ENCODE measurements around the gene DROSHA. TPM values are rescaled to one million over a fixed set of nuclear protein-coding genes. Genes with fewer than 3 reads are reported as not detected.

Gene DROSHA
- total RNA-seq, 1 experiment from 2014 or later, result 106 TPM

GRCh38 chr5:31479706-31480105 lies 52.2 kb downstream of the DROSHA start:
- no CpG with 5 or more reads among the region's 2 CpGs for WGBS (ENCODE audit: extremely low coverage, insufficient read length, low lambda C conversion rate)
- no peak overlapping the region for H2BK120ac ChIP-seq (ENCODE audit: low read depth, low read length, poor library complexity, severe bottlenecking)
- H3K27ac Mint-ChIP-seq, result no peak overlapping the region

More at GRCh38 chr5:31479706-31480105, 52.2 kb downstream of the DROSHA start:
- Histone ChIP-seq H3K4me2 (ENCODE audit: insufficient read depth, insufficient read length, low read length) (no peak overlapping the region), H3K27ac (ENCODE audit: insufficient read length, low read depth, low read length) (no peak overlapping the region), H2BK15ac (ENCODE audit: low read depth, low read length) (no peak overlapping the region), H2BK20ac (ENCODE audit: low read depth, low read length, poor library complexity, severe bottlenecking) (no peak overlapping the region), H2BK5ac (ENCODE audit: insufficient read length, low read length) (no peak overlapping the region), H3K23me2 (ENCODE audit: insufficient read length, low read depth, low read length, poor library complexity, severe bottlenecking) (no peaks in the 10 kb centered on the region), H3K4me1 (ENCODE audit: insufficient read depth, low read length) (no peaks in the 10 kb centered on the region), H2AFZ (ENCODE audit: low read length) (no peak overlapping the region), H4K91ac (ENCODE audit: insufficient read length, low read depth, low read length) (no peak overlapping the region), H3K79me2 (ENCODE audit: insufficient read depth, low read length) (no peaks in the 10 kb centered on the region; the same call in 1 of the 2 replicates), H3K56ac (ENCODE audit: insufficient read length, low read depth, low read length) (no peak overlapping the region), H3K27me3 (ENCODE audit: insufficient read depth, low read length) (no peaks in the 10 kb centered on the region), H3K18ac (ENCODE audit: insufficient read length, low read depth, low read length) (no peak overlapping the region), H3K14ac (ENCODE audit: insufficient read depth, low read length) (no peak overlapping the region), H2AK5ac (ENCODE audit: insufficient read length, low read length) (no peak overlapping the region), H4K5ac (ENCODE audit: insufficient read length, low read depth, low read length) (no peak overlapping the region), H3K23ac (ENCODE audit: insufficient read length, low read depth, low read length) (no peak overlapping the region), H3K79me1 (ENCODE audit: insufficient read depth, low read depth, low read length, poor library complexity, severe bottlenecking) (no peaks in the 10 kb centered on the region), H3K4ac (ENCODE audit: low read depth, low read length) (no peak overlapping the region), H4K8ac (replicated peaks; ENCODE audit: insufficient read length, low read depth, low read length) (no peak overlapping the region), H2BK12ac (ENCODE audit: insufficient read length, low read depth, low read length) (no peak overlapping the region), H3K9ac (ENCODE audit: extremely low read depth, insufficient read length, low read length) (no peak overlapping the region), H4K20me1 (ENCODE audit: control insufficient read depth, insufficient read depth, insufficient read length) (no peaks in the 10 kb centered on the region), H3K9me3 (ENCODE audit: control insufficient read depth, low read depth, low read length) (no peaks in the 10 kb centered on the region), H3T11ph (ENCODE audit: low read length) (no peak overlapping the region)
- H3K4me3 Mint-ChIP-seq, result no peak overlapping the region
- no peaks in the 10 kb centered on the region for H3K4me1 Mint-ChIP-seq
- peaks cover 5 to 25% (median 20%) of the 10 kb centered on the region in 3 experiments; a peak in 6 of 7 replicates for H3K36me3 Mint-ChIP-seq (ENCODE audit: insufficient read depth in 1 of 3, low read depth in 3 of 3)
- DNase-seq, result no peak
- no peaks in the 10 kb centered on the region for H3K27me3 Mint-ChIP-seq (ENCODE audit: low read depth)
- H3K9me3 Mint-ChIP-seq, result no peaks in the 10 kb centered on the region
- no peak for TF ChIP-seq CTCF (conservative IDR thresholded peaks at IDR 0.05)

Measured in H9 (cell line).